Esophagus squamous epithelium (tissue), 5 donors: ENCODE data around the gene FNDC3B. TPM values are rescaled to one million over a fixed set of nuclear protein-coding genes. Genes with fewer than 3 reads are reported as not detected.

Source experiments
- DNase-seq: peaks from one replicate; lab custom pipeline; 2025; lab: John Stamatoyannopoulos, UW
- H3K27ac ChIP-seq, 4 donors: fragments of 200-600 bp; sonication (generic); one replicate each; pipeline ENCODE4 v1.5.1; 2016 to 2019; ENCODE audit warnings: mild to moderate bottlenecking in 1 of 4
- H3K27me3 ChIP-seq, 4 donors: fragments of 200-600 bp; sonication (generic); 1 replicate in 3 of 4; 2 replicates in 1 of 4; pipeline versions ENCODE4 v1.5.1 to v1.6.0; 2017 to 2021; ENCODE audit warnings: antibody characterized with exemption in 1 of 4
- H3K36me3 ChIP-seq, 3 donors: fragments of 200-600 bp; sonication (generic); one replicate each; pipeline ENCODE4 v1.5.1; 2016 to 2019
- H3K4me1 ChIP-seq, 3 donors: fragments of 200-600 bp; sonication (generic); one replicate each; pipeline ENCODE4 v1.5.1; 2017 to 2019
- H3K4me3 ChIP-seq, 4 donors: fragments of 200-600 bp; sonication (generic); 1 replicate in 3 of 4; 2 replicates in 1 of 4; pipeline ENCODE4 v1.5.1; 2016 to 2019; ENCODE audit warnings: mild to moderate bottlenecking in 2 of 4, moderate library complexity in 1 of 4
- H3K9me3 ChIP-seq, 3 donors: fragments of 200-600 bp; sonication (generic); one replicate each; pipeline ENCODE4 v1.5.1; 2016 to 2019
- CTCF ChIP-seq, 6 experiments: fragments of 450-650 bp in 4 of 6; fragments of 200-600 bp in 2 of 6; sonication (generic) in 2 of 6; IDR thresholded peaks; one replicate each; pipeline ENCODE4 v1.5.1; 2016 to 2019; ENCODE audit warnings: antibody characterized with exemption in 6 of 6, mild to moderate bottlenecking in 4 of 6, moderate library complexity in 4 of 6
- POLR2A ChIP-seq, 4 donors: fragments of 450-650 bp; IDR thresholded peaks; one replicate each; pipeline ENCODE4 v1.6.1; 2017; ENCODE audit warnings: antibody characterized with exemption in 4 of 4, mild to moderate bottlenecking in 4 of 4, moderate library complexity in 3 of 4
- WGBS, 2 donors: methylation state at CpG; one replicate each; pipeline ENCODE4 v1.1.5; 2018; 5-methylcytosine and 5-hydroxymethylcytosine counted together
- intact Hi-C: fragments of 100-400 bp; cut with DNase I; formaldehyde crosslinking; loops from one replicate; pipeline ENCODE4 v1.15.0; 2022
- total RNA-seq, 4 donors: library from RNA; depleted of rRNA; stranded (reverse); fragments of >200 nt; gene quantifications; one replicate each; pipeline ENCODE4 v1.1.0, GENCODE V29; 2016
- donor health status: DM: yes; HTN: yes; CAD: no.

Gene FNDC3B
- total RNA-seq, 4 donors from 2014 or later = 7.7 to 44.3 (median 20.4) TPM

GRCh38 chr3:172244011-172244410, 204.6 kb downstream of the FNDC3B start:
- Histone ChIP-seq H3K4me3 (no peak overlapping the region), H3K4me1 (peaks cover 0 to 20% (median 0%) of the 10 kb centered on the region in 3 donors), H3K9me3 (peaks cover 0 to 9% (median 6%) of the 10 kb centered on the region in 3 donors), H3K36me3 (peaks cover 0 to 14% (median 0%) of the 10 kb centered on the region in 3 donors), H3K27me3 (no peaks in the 10 kb centered on the region), H3K27ac (no peak overlapping the region)
- no peak for TF ChIP-seq POLR2A (IDR thresholded peaks at IDR 0.05)
- TF ChIP-seq CTCF (IDR thresholded peaks at IDR 0.05) = no peak
- intact Hi-C loops = no loop called here
- 18 to 20% methylated on average over 2 of the region's 2 CpGs for WGBS, 2 donors
- no peak for DNase-seq

- Histone ChIP-seq H3K4me1 (peaks cover 0 to 20% (median 2%) of the 10 kb centered on the region in 3 donors), H3K36me3 (peaks cover 0 to 14% (median 0%) of the 10 kb centered on the region in 3 donors), H3K4me3 (no peak overlapping the region), H3K27me3 (no peaks in the 10 kb centered on the region), H3K27ac (no peak overlapping the region), H3K9me3 (peaks cover 0 to 9% (median 6%) of the 10 kb centered on the region in 3 donors)
- no peak for DNase-seq
- WGBS, 2 donors = 98% methylated on average over 2 of the region's 2 CpGs
- TF ChIP-seq POLR2A (IDR thresholded peaks at IDR 0.05) = no peak
- intact Hi-C loops = no loop called here
These were observed 205.9 kb downstream of the FNDC3B start for GRCh38 chr3:172245241-172245640.

GRCh38 chr3:172246107-172246844, 206.9 kb downstream of the FNDC3B start:
- Histone ChIP-seq H3K27ac (peak overlapping the region in 2 of 4 donors; percentile 8 to 27), H3K4me1 (peaks cover 0 to 20% (median 2%) of the 10 kb centered on the region in 3 donors), H3K27me3 (no peaks in the 10 kb centered on the region), H3K36me3 (peaks cover 0 to 21% (median 0%) of the 10 kb centered on the region in 3 donors), H3K4me3 (no peak overlapping the region), H3K9me3 (peaks cover 0 to 9% (median 6%) of the 10 kb centered on the region in 3 donors)
- DNase-seq = no peak
- intact Hi-C loops = no loop called here
- 73 to 75% methylated on average over 8 to 9 of the region's 10 CpGs for whole genome bisulfite sequencing, 2 donors
- TF ChIP-seq CTCF (IDR thresholded peaks at IDR 0.05) (no peak), POLR2A (IDR thresholded peaks at IDR 0.05) (no peak)

- peaks cover 0 to 1% (median 0%) of the 10 kb centered on the region in 3 donors for H3K9me3 ChIP-seq
- DNase-seq = no peak
- H3K4me1 ChIP-seq = peaks cover 0 to 20% (median 2%) of the 10 kb centered on the region in 3 donors
- H3K36me3 ChIP-seq = peaks cover 0 to 20% (median 0%) of the 10 kb centered on the region in 3 donors
- TF ChIP-seq CTCF (IDR thresholded peaks at IDR 0.05) = no peak
- no peak for TF ChIP-seq POLR2A (IDR thresholded peaks at IDR 0.05)
- intact Hi-C loops = no loop called here
- no peak overlapping the region for H3K4me3 ChIP-seq
- H3K27ac ChIP-seq = no peak overlapping the region
- H3K27me3 ChIP-seq = no peaks in the 10 kb centered on the region
- WGBS, 2 donors = 77 to 83% methylated on average over 13 of the region's 13 CpGs
These were observed 208.3 kb downstream of the FNDC3B start for GRCh38 chr3:172247525-172248274.

GRCh38 chr3:172249039-172249438, 209.7 kb downstream of the FNDC3B start:
- Histone ChIP-seq H3K27ac (no peak overlapping the region), H3K4me1 (peaks cover 0 to 15% (median 2%) of the 10 kb centered on the region in 3 donors), H3K4me3 (no peak overlapping the region), H3K27me3 (no peaks in the 10 kb centered on the region), H3K9me3 (no peaks in the 10 kb centered on the region), H3K36me3 (peaks cover 0 to 20% (median 0%) of the 10 kb centered on the region in 3 donors)
- no peak for DNase-seq
- WGBS, 2 donors = 68 to 79% methylated on average over 1 of the region's 1 CpG
- TF ChIP-seq POLR2A (IDR thresholded peaks at IDR 0.05) (no peak), CTCF (IDR thresholded peaks at IDR 0.05) (no peak)
- intact Hi-C loops = no loop called here
